HG03521 (cell line): Measurements from ENCODE around the gene IGFL2.
"Not testable (repeated sequence)": the region's sequence is repeated elsewhere in the genome, so short reads cannot be mapped to it uniquely, and the experiment has no call there.

Source experiments
- ATAC-seq: cut with Tn5 transposase; IDR thresholded peaks from one replicate; pipeline ENCODE4 v1.9.1; 2021; ENCODE audit warnings: mild to moderate bottlenecking, moderate library complexity; ENCODE audit not compliant: unreplicated experiment

Gene IGFL2

GRCh38 chr19:46141421-46141820, 6.6 kb upstream of the IGFL2 start:
- no peak for ATAC-seq

GRCh38 chr19:46142294-46142693, 5.7 kb upstream of the IGFL2 start:
- no peak for ATAC-seq

- no peak for ATAC-seq
These were observed 3.3 kb upstream of the IGFL2 start for GRCh38 chr19:46144756-46145155.

GRCh38 chr19:46147166-46147740, 785 bp upstream of the IGFL2 start:
- no peak for ATAC-seq

GRCh38 chr19:46150606-46151005, 2.6 kb downstream of the IGFL2 start:
- no peak for ATAC-seq

- no peak for ATAC-seq
These were observed 7.2 kb downstream of the IGFL2 start for GRCh38 chr19:46155237-46155636.

GRCh38 chr19:46159418-46160232, 11.6 kb downstream of the IGFL2 start:
- ATAC-seq: no peak

GRCh38 chr19:46160233-46160775, 12.3 kb downstream of the IGFL2 start:
- no peak for ATAC-seq

- ATAC-seq: not testable (repeated sequence)
These were observed 13.7 kb downstream of the IGFL2 start for GRCh38 chr19:46161642-46162257.

- no peak for ATAC-seq
These were observed 14.7 kb downstream of the IGFL2 start for GRCh38 chr19:46162731-46163130.

- ATAC-seq: no peak
These were observed 25.9 kb downstream of the IGFL2 start for GRCh38 chr19:46173886-46174480.

GRCh38 chr19:46176116-46176860, 28.2 kb downstream of the IGFL2 start:
- ATAC-seq: no peak

- no peak for ATAC-seq
These were observed 31.2 kb downstream of the IGFL2 start for GRCh38 chr19:46179076-46179759.

GRCh38 chr19:46180701-46181387, 32.8 kb downstream of the IGFL2 start:
- ATAC-seq: no peak

- no peak for ATAC-seq
These were observed 33.3 kb downstream of the IGFL2 start for GRCh38 chr19:46181388-46181779.

GRCh38 chr19:46182476-46182875, 34.4 kb downstream of the IGFL2 start:
- ATAC-seq: no peak

GRCh38 chr19:46184775-46185710, 37.0 kb downstream of the IGFL2 start:
- not testable (repeated sequence) for ATAC-seq

- ATAC-seq: no peak
These were observed 38.2 kb downstream of the IGFL2 start for GRCh38 chr19:46186101-46186716.
